ENCODE measurements around the gene HSF2BP.

Gene HSF2BP

GRCh38 chr21:43627527-43627926 lies 31.8 kb downstream of the HSF2BP start:
- Histone ChIP-seq H3K23ac (ENCODE audit: low read length) (no peak overlapping the region), H3K56ac (ENCODE audit: low read length) (no peak overlapping the region), H3K4me3 (ENCODE audit: low read length) (no peak overlapping the region), H4K5ac (ENCODE audit: low read length) (no peak overlapping the region), H3K27me3 (ENCODE audit: insufficient read depth, low read length, poor library complexity) (no peaks in the 10 kb centered on the region), H3K9ac (ENCODE audit: low read length) (no peak overlapping the region), H2BK120ac (ENCODE audit: low read depth, low read length) (no peak overlapping the region), H3K79me2 (ENCODE audit: control insufficient read depth, insufficient read depth, low read length) (no peaks in the 10 kb centered on the region), H2AK5ac (ENCODE audit: low read length) (no peak overlapping the region), H3K27ac (ENCODE audit: low read depth, low read length) (no peak overlapping the region), H3K18ac (ENCODE audit: low read length) (no peak overlapping the region), H4K8ac (ENCODE audit: low read depth, low read length) (no peak overlapping the region), H3K4ac (ENCODE audit: low read depth, low read length) (no peak overlapping the region), H3K4me2 (ENCODE audit: low read length) (no peak overlapping the region), H3K36me3 (ENCODE audit: control insufficient read depth, insufficient read depth, low read length) (no peaks in the 10 kb centered on the region), H2BK5ac (ENCODE audit: low read length) (no peak overlapping the region), H2BK15ac (replicated peaks; ENCODE audit: low read depth) (no peak overlapping the region), H3K4me1 (ENCODE audit: control insufficient read depth, low read depth, low read length) (peaks cover 3% of the 10 kb centered on the region), H3K79me1 (ENCODE audit: low read length) (no peaks in the 10 kb centered on the region)
- DNase-seq = no peak
- WGBS (ENCODE audit: extremely low coverage, insufficient coverage, low lambda C conversion rate) = no CpG with 5 or more reads among the region's 2 CpGs

- no peaks in the 10 kb centered on the region for H3K27me3 ChIP-seq (ENCODE audit: insufficient read depth, low read length, poor library complexity)
- no peaks in the 10 kb centered on the region for H3K79me2 ChIP-seq (ENCODE audit: control insufficient read depth, insufficient read depth, low read length)
- DNase-seq = peak; percentile 76
- H3K4ac ChIP-seq (ENCODE audit: low read depth, low read length) = no peak overlapping the region
- H3K79me1 ChIP-seq (ENCODE audit: low read length) = no peaks in the 10 kb centered on the region
- H3K36me3 ChIP-seq (ENCODE audit: control insufficient read depth, insufficient read depth, low read length) = no peaks in the 10 kb centered on the region
- H2BK15ac ChIP-seq (replicated peaks; ENCODE audit: low read depth) = no peak overlapping the region
- H3K56ac ChIP-seq (ENCODE audit: low read length) = no peak overlapping the region
- WGBS (ENCODE audit: extremely low coverage, insufficient coverage, low lambda C conversion rate) = no CpG with 5 or more reads among the region's 3 CpGs
- no peak overlapping the region for H3K23ac ChIP-seq (ENCODE audit: low read length)
- H2BK120ac ChIP-seq (ENCODE audit: low read depth, low read length) = no peak overlapping the region
- no peak overlapping the region for H3K27ac ChIP-seq (ENCODE audit: low read depth, low read length)
- H4K5ac ChIP-seq (ENCODE audit: low read length) = no peak overlapping the region
- H3K9ac ChIP-seq (ENCODE audit: low read length) = no peak overlapping the region
- H2AK5ac ChIP-seq (ENCODE audit: low read length) = no peak overlapping the region
- H2BK5ac ChIP-seq (ENCODE audit: low read length) = no peak overlapping the region
- no peak overlapping the region for H3K18ac ChIP-seq (ENCODE audit: low read length)
- H4K8ac ChIP-seq (ENCODE audit: low read depth, low read length) = no peak overlapping the region
- no peak overlapping the region for H3K4me2 ChIP-seq (ENCODE audit: low read length)
- H3K4me3 ChIP-seq (ENCODE audit: low read length) = no peak overlapping the region
- peaks cover 3% of the 10 kb centered on the region for H3K4me1 ChIP-seq (ENCODE audit: control insufficient read depth, low read depth, low read length)
Observed at GRCh38 chr21:43626390-43626789, 32.9 kb downstream of the HSF2BP start.

GRCh38 chr21:43624339-43624738 lies 34.9 kb downstream of the HSF2BP start:
- H3K27me3 ChIP-seq (ENCODE audit: insufficient read depth, low read length, poor library complexity) = no peaks in the 10 kb centered on the region
- no peaks in the 10 kb centered on the region for H3K79me2 ChIP-seq (ENCODE audit: control insufficient read depth, insufficient read depth, low read length)
- no peak overlapping the region for H3K4me2 ChIP-seq (ENCODE audit: low read length)
- no peak overlapping the region for H3K27ac ChIP-seq (ENCODE audit: low read depth, low read length)
- H2BK120ac ChIP-seq (ENCODE audit: low read depth, low read length) = no peak overlapping the region
- H3K4ac ChIP-seq (ENCODE audit: low read depth, low read length) = peak overlapping the region; percentile 12
- peaks cover 3% of the 10 kb centered on the region for H3K4me1 ChIP-seq (ENCODE audit: control insufficient read depth, low read depth, low read length)
- H2BK15ac ChIP-seq (replicated peaks; ENCODE audit: low read depth) = no peak overlapping the region
- no peaks in the 10 kb centered on the region for H3K36me3 ChIP-seq (ENCODE audit: control insufficient read depth, insufficient read depth, low read length)
- H3K56ac ChIP-seq (ENCODE audit: low read length) = no peak overlapping the region
- H2BK5ac ChIP-seq (ENCODE audit: low read length) = no peak overlapping the region
- H4K5ac ChIP-seq (ENCODE audit: low read length) = no peak overlapping the region
- H3K4me3 ChIP-seq (ENCODE audit: low read length) = no peak overlapping the region
- no peak overlapping the region for H3K18ac ChIP-seq (ENCODE audit: low read length)
- peak; percentile 38 for DNase-seq
- no peak overlapping the region for H4K8ac ChIP-seq (ENCODE audit: low read depth, low read length)
- no peaks in the 10 kb centered on the region for H3K79me1 ChIP-seq (ENCODE audit: low read length)
- no peak overlapping the region for H2AK5ac ChIP-seq (ENCODE audit: low read length)
- no CpG with 5 or more reads among the region's 4 CpGs for WGBS (ENCODE audit: extremely low coverage, insufficient coverage, low lambda C conversion rate)
- H3K9ac ChIP-seq (ENCODE audit: low read length) = no peak overlapping the region
- H3K23ac ChIP-seq (ENCODE audit: low read length) = no peak overlapping the region

- Histone ChIP-seq H4K5ac (ENCODE audit: low read length) (no peak overlapping the region), H3K4me1 (ENCODE audit: control insufficient read depth, low read depth, low read length) (peaks cover 3% of the 10 kb centered on the region), H3K79me2 (ENCODE audit: control insufficient read depth, insufficient read depth, low read length) (no peaks in the 10 kb centered on the region), H3K56ac (ENCODE audit: low read length) (no peak overlapping the region), H2BK15ac (replicated peaks; ENCODE audit: low read depth) (no peak overlapping the region), H2AK5ac (ENCODE audit: low read length) (no peak overlapping the region), H3K4ac (ENCODE audit: low read depth, low read length) (no peak overlapping the region), H3K27me3 (ENCODE audit: insufficient read depth, low read length, poor library complexity) (no peaks in the 10 kb centered on the region), H3K36me3 (ENCODE audit: control insufficient read depth, insufficient read depth, low read length) (no peaks in the 10 kb centered on the region), H4K8ac (ENCODE audit: low read depth, low read length) (no peak overlapping the region), H3K23ac (ENCODE audit: low read length) (no peak overlapping the region), H3K4me3 (ENCODE audit: low read length) (no peak overlapping the region), H3K4me2 (ENCODE audit: low read length) (no peak overlapping the region), H2BK120ac (ENCODE audit: low read depth, low read length) (no peak overlapping the region), H3K18ac (ENCODE audit: low read length) (no peak overlapping the region), H2BK5ac (ENCODE audit: low read length) (no peak overlapping the region), H3K9ac (ENCODE audit: low read length) (no peak overlapping the region), H3K27ac (ENCODE audit: low read depth, low read length) (no peak overlapping the region), H3K79me1 (ENCODE audit: low read length) (no peaks in the 10 kb centered on the region)
- no CpG with 5 or more reads among the region's 2 CpGs for WGBS (ENCODE audit: extremely low coverage, insufficient coverage, low lambda C conversion rate)
- DNase-seq = no peak
Observed at GRCh38 chr21:43623588-43623987, 35.7 kb downstream of the HSF2BP start.

GRCh38 chr21:43622796-43623195 lies 36.5 kb downstream of the HSF2BP start:
- Histone ChIP-seq H4K5ac (ENCODE audit: low read length) (no peak overlapping the region), H2AK5ac (ENCODE audit: low read length) (no peak overlapping the region), H3K9ac (ENCODE audit: low read length) (no peak overlapping the region), H2BK120ac (ENCODE audit: low read depth, low read length) (no peak overlapping the region), H3K27me3 (ENCODE audit: insufficient read depth, low read length, poor library complexity) (no peaks in the 10 kb centered on the region), H3K79me2 (ENCODE audit: control insufficient read depth, insufficient read depth, low read length) (no peaks in the 10 kb centered on the region), H3K4me3 (ENCODE audit: low read length) (no peak overlapping the region), H2BK15ac (replicated peaks; ENCODE audit: low read depth) (no peak overlapping the region), H3K23ac (ENCODE audit: low read length) (no peak overlapping the region), H3K4me1 (ENCODE audit: control insufficient read depth, low read depth, low read length) (peaks cover 3% of the 10 kb centered on the region), H3K4ac (ENCODE audit: low read depth, low read length) (no peak overlapping the region), H3K36me3 (ENCODE audit: control insufficient read depth, insufficient read depth, low read length) (no peaks in the 10 kb centered on the region), H4K8ac (ENCODE audit: low read depth, low read length) (no peak overlapping the region), H3K18ac (ENCODE audit: low read length) (no peak overlapping the region), H3K79me1 (ENCODE audit: low read length) (no peaks in the 10 kb centered on the region), H3K56ac (ENCODE audit: low read length) (no peak overlapping the region), H3K4me2 (ENCODE audit: low read length) (no peak overlapping the region), H3K27ac (ENCODE audit: low read depth, low read length) (no peak overlapping the region), H2BK5ac (ENCODE audit: low read length) (no peak overlapping the region)
- no CpG with 5 or more reads among the region's 2 CpGs for WGBS (ENCODE audit: extremely low coverage, insufficient coverage, low lambda C conversion rate)
- no peak for DNase-seq

GRCh38 chr21:43619856-43620255 lies 39.4 kb downstream of the HSF2BP start:
- Histone ChIP-seq H3K4me1 (ENCODE audit: control insufficient read depth, low read depth, low read length) (no peaks in the 10 kb centered on the region), H4K8ac (ENCODE audit: low read depth, low read length) (no peak overlapping the region), H3K27me3 (ENCODE audit: insufficient read depth, low read length, poor library complexity) (no peaks in the 10 kb centered on the region), H2AK5ac (ENCODE audit: low read length) (no peak overlapping the region), H4K5ac (ENCODE audit: low read length) (no peak overlapping the region), H2BK120ac (ENCODE audit: low read depth, low read length) (no peak overlapping the region), H3K4me2 (ENCODE audit: low read length) (no peak overlapping the region), H3K36me3 (ENCODE audit: control insufficient read depth, insufficient read depth, low read length) (no peaks in the 10 kb centered on the region), H3K9ac (ENCODE audit: low read length) (no peak overlapping the region), H3K56ac (ENCODE audit: low read length) (no peak overlapping the region), H3K4me3 (ENCODE audit: low read length) (no peak overlapping the region), H2BK5ac (ENCODE audit: low read length) (no peak overlapping the region), H3K23ac (ENCODE audit: low read length) (no peak overlapping the region), H3K4ac (ENCODE audit: low read depth, low read length) (no peak overlapping the region), H2BK15ac (replicated peaks; ENCODE audit: low read depth) (no peak overlapping the region), H3K18ac (ENCODE audit: low read length) (no peak overlapping the region), H3K79me2 (ENCODE audit: control insufficient read depth, insufficient read depth, low read length) (no peaks in the 10 kb centered on the region), H3K79me1 (ENCODE audit: low read length) (no peaks in the 10 kb centered on the region), H3K27ac (ENCODE audit: low read depth, low read length) (no peak overlapping the region)
- DNase-seq = peak; percentile 51
- no CpG with 5 or more reads among the region's 4 CpGs for WGBS (ENCODE audit: extremely low coverage, insufficient coverage, low lambda C conversion rate)

Data from mesendoderm (in vitro differentiated cells).